Heart left ventricle (tissue), 13 donors: ENCODE results near the gene BICD2.

Source experiments
- POLR2A ChIP-seq, 2 donors: fragments of 450-650 bp; IDR thresholded peaks; one replicate each; pipeline ENCODE4 v1.6.1; 2017; ENCODE audit warnings: antibody characterized with exemption in 2 of 2, mild to moderate bottlenecking in 2 of 2, moderate library complexity in 2 of 2
- TF ChIP-seq, protein P1 (sequence below), 12 donors: fragments of 200-600 bp; sonication (generic) in 4 of 12; IDR thresholded peaks; one replicate each; pipeline versions ENCODE4 v1.5.0 to v1.8.0; 2018 to 2022; ENCODE audit warnings: antibody characterized with exemption in 12 of 12, mild to moderate bottlenecking in 5 of 12
- donor health status: ischemic (EF 13 %, LVEDD 7.1; RV severe dilation, severe dysfunction).
- donor health status: DM: no; HTN: yes; CAD: no.
- donor health status: DM: no; HTN: no; CAD: no.
- donor health status: ischemic (EF 25% LVEDD 6.9; RV normal size, moderate dysfunction).
- donor health status: ischemic (EF 25% LVEDD 5.7; RV mildly dilated, moderate dysfunction).
- donor health status: ischemic (EF 35%, LVEDD 5.7; RV mildly dilated, moderate dysfunction).
- donor health status: nonischemic (EF 11% LVEDD 7.7; RV severe dilation, severe dysfunction).
- donor health status: DM: yes; HTN: yes; CAD: no.
- donor health status: PGD.
- donor health status: ischemic (EF 29% LVEDD 5.4; RV normal size, mild dysfunction).
- donor health status: nonischemic (EF 23%, LVEDD 6.1; RV moderate dilation, normal function).

DNA sequence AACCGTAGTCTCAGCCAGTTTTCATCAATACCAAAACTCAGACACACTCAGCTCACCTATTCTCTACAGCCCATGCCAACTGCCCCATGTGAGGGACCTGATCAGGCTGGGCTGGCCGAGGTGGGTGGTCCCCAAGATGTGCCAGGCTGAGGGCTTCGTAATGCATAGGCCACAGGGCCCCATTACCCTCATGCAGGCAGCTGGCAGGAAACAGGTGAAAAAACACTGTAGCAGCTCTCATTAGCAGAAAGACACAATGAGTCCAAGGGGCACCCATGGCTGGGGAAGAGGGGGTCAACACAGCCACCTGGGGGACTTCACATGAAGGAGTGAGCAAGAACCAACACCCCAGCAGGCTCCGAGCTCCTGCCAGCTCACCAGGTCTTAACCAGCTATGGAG, 102.9 kb downstream of the BICD2 start:
- no peak for TF ChIP-seq POLR2A (IDR thresholded peaks at IDR 0.05)
- TF ChIP-seq, protein P1, sequence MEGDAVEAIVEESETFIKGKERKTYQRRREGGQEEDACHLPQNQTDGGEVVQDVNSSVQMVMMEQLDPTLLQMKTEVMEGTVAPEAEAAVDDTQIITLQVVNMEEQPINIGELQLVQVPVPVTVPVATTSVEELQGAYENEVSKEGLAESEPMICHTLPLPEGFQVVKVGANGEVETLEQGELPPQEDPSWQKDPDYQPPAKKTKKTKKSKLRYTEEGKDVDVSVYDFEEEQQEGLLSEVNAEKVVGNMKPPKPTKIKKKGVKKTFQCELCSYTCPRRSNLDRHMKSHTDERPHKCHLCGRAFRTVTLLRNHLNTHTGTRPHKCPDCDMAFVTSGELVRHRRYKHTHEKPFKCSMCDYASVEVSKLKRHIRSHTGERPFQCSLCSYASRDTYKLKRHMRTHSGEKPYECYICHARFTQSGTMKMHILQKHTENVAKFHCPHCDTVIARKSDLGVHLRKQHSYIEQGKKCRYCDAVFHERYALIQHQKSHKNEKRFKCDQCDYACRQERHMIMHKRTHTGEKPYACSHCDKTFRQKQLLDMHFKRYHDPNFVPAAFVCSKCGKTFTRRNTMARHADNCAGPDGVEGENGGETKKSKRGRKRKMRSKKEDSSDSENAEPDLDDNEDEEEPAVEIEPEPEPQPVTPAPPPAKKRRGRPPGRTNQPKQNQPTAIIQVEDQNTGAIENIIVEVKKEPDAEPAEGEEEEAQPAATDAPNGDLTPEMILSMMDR (IDR thresholded peaks at IDR 0.05) = no peak
